Measurements from ENCODE around the gene ZZZ3. TPM values are rescaled to one million over a fixed set of nuclear protein-coding genes. Genes with fewer than 3 reads are reported as not detected.

ZZZ3 gene
- total RNA-seq, 1 experiment from 2014 or later = 51.1 TPM

GRCh38 chr1:77683160-77684148 lies 996 bp upstream of the ZZZ3 start:
- Histone ChIP-seq H2AK5ac (ENCODE audit: insufficient read length, low read length) (no peak overlapping the region), H2BK5ac (ENCODE audit: insufficient read length, low read length) (peak overlapping the region; percentile 23), H3K14ac (ENCODE audit: insufficient read depth, low read length) (peak overlapping the region; percentile 99), H3K56ac (ENCODE audit: insufficient read length, low read depth, low read length) (peak overlapping the region; percentile 92), H3T11ph (ENCODE audit: low read length) (no peak overlapping the region), H3K79me1 (ENCODE audit: insufficient read depth, low read depth, low read length, poor library complexity, severe bottlenecking) (no peaks in the 10 kb centered on the region), H2BK15ac (ENCODE audit: low read depth, low read length) (no peak overlapping the region), H3K9ac (ENCODE audit: extremely low read depth, insufficient read length, low read length) (peak overlapping the region; percentile 100), H3K27me3 (ENCODE audit: insufficient read depth, low read length) (no peaks in the 10 kb centered on the region), H3K23me2 (ENCODE audit: insufficient read length, low read depth, low read length, poor library complexity, severe bottlenecking) (peaks cover 14% of the 10 kb centered on the region), H4K8ac (replicated peaks; ENCODE audit: insufficient read length, low read depth, low read length) (no peak overlapping the region), H4K5ac (ENCODE audit: insufficient read length, low read depth, low read length) (peak overlapping the region; percentile 92), H2BK120ac (ENCODE audit: low read depth, low read length, poor library complexity, severe bottlenecking) (peak overlapping the region; percentile 84), H3K4me1 (ENCODE audit: insufficient read depth, low read length) (no peaks in the 10 kb centered on the region), H3K9me3 (ENCODE audit: control insufficient read depth, low read depth, low read length) (no peaks in the 10 kb centered on the region), H2AFZ (ENCODE audit: low read length) (peak overlapping the region; percentile 74), H3K27ac (ENCODE audit: insufficient read length, low read depth, low read length) (peak overlapping the region; percentile 99), H3K4ac (ENCODE audit: low read depth, low read length) (no peak overlapping the region; the same call in 1 of the 2 replicates), H2BK20ac (ENCODE audit: low read depth, low read length, poor library complexity, severe bottlenecking) (no peak overlapping the region), H3K79me2 (ENCODE audit: insufficient read depth, low read length) (peaks cover 18% of the 10 kb centered on the region), H4K20me1 (ENCODE audit: control insufficient read depth, insufficient read depth, insufficient read length) (no peaks in the 10 kb centered on the region), H3K18ac (ENCODE audit: insufficient read length, low read depth, low read length) (peak overlapping the region; percentile 99), H4K91ac (ENCODE audit: insufficient read length, low read depth, low read length) (no peak overlapping the region), H2BK12ac (ENCODE audit: insufficient read length, low read depth, low read length) (no peak overlapping the region), H3K4me2 (ENCODE audit: insufficient read depth, insufficient read length, low read length) (peak overlapping the region; percentile 76), H3K23ac (ENCODE audit: insufficient read length, low read depth, low read length) (no peak overlapping the region)
- H3K4me1 Mint-ChIP-seq = peaks cover 20 to 25% of the 10 kb centered on the region in 2 experiments
- no peaks in the 10 kb centered on the region for H3K27me3 Mint-ChIP-seq (ENCODE audit: low read depth)
- peak overlapping the region; percentile 99 to 100 (median 100) for H3K27ac Mint-ChIP-seq
- DNase-seq = peak; percentile 96
- peaks cover 0 to 4% (median 0%) of the 10 kb centered on the region in 3 experiments; a peak in 2 of 7 replicates for H3K36me3 Mint-ChIP-seq (ENCODE audit: insufficient read depth in 1 of 3, low read depth in 3 of 3)
- no peaks in the 10 kb centered on the region for H3K9me3 Mint-ChIP-seq
- H3K4me3 Mint-ChIP-seq = peak overlapping the region; percentile 98 to 99
- no CpG with 5 or more reads among the region's 72 CpGs for whole genome bisulfite sequencing (ENCODE audit: extremely low coverage, insufficient read length, low lambda C conversion rate)
- peak; percentile 92 for TF ChIP-seq CTCF (conservative IDR thresholded peaks at IDR 0.05)

Data from H9 (cell line).